NCI-H2196 treated with DMSO at 0.1 percent for 48 hours (cell line): Measurements from ENCODE around the gene LDAH.
A peak's percentile ranks its signal among the peaks of the same experiment; 100 is the strongest.

Source experiments
- DNase-seq: peaks from one replicate; lab custom pipeline; 2025; ENCODE audit not compliant: unreplicated experiment; lab: John Stamatoyannopoulos, UW

LDAH gene

DNA sequence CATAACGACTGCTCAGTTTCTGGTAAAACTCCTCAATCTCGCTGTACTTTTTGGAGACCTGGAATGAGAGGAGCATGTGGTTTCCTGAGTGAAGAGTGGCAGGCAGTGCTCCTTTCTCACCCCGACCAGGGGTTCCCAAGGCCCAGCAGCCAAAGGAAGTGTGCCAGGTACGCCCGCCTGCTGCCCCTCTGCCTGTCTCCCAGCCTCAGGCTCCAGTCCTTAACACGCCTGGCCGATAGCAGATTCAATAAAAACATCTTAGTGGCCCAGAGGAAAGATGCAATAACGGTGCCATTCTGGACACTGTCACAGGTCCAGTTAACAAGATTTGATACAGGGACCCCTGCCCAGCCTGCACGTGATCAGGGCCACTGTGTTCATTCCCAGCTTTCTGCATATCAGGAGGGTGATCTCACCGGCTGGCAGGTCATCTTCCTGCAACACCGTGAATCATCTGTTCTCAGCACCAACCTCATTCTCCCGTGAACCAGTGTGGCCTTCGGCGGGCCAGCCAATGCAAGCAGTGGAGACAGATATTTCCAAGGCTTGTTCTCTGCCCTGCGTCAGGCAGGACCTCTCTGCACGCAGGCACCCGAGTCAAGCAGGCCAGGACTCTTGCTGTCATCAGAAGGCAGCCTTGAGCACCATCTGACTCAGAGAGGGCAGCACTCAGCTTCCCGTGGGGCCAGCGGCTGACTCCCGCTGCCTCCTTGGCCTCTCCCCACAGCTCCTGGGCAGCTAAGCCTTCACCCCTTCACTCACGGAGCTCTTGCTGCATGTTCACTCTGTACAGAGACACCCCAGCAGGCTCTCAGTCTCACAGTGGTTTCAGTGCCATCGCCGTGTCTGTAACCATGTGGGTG, 181.5 kb downstream of the LDAH start:
- DNase-seq = no peak

DNA sequence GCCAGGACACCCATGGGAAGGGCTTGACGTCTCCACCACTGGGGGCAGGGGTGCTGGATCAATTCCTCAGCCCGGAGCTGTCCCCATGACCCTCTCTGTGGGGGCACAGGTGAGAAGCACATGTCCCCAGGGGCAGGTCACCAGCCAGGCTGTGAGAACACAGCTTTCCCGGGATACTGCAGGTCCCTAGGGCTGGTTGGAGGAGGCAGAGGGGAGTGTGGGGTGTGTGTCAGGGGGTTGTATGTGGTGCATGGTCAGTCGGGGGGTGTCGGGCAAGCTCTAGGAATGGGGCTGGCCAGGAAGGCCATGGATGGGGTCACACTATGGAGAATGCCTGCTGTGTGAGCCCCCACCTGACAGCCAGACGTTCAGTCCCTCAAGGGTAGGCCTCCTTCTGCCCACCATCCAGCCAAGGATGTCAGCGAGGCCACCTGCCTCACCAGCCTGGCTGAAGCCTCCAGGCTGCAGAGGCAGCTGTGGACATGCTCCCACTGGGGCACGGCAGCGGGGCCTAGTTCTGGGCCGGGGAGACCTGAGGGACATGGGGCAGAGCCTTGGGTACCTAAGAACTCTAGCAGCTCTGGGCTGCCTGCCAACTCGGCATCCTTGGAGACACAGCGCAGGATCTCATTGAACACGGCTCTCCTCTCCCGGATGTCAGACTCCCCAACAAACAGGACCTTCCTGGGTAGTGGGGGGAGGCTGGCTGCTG, 182.3 kb downstream of the LDAH start:
- DNase-seq = no peak

DNA sequence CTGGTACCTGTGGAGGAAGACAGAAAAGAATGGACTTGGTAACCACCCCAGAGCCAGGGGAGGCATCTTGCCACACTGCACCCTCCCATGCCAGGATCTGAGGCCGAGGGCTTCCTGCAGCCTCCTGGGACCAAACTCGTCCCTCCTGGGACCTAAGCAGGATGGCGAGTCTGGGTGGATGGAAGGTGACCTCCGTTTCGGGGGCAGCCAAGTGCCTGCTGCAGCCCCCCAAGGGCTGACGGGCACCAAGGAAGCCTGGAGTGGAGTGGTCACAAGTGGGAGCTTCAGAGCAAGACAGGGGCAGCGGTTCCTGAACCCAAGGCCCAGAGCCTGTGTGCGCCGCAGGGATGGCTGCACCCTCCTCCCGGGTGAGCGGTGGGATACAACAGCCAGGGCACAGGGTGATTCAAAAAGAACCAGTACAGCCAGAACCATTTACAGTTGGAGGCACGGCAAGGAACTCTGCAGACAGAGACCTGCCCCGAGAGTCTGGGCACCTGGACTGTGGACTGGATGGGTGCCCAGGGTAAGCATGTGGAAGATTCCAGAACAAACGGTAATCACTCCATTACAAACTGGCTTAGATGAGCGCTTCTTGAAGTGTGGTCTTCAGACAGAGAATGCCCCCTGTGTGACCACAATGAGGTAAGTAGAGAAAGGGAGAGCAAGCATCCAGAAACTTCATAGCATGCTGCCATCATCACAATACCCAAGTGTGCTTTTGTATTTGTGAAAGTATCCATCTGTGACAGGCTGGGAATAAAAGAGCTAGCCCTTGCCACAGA, 184.1 kb downstream of the LDAH start:
- no peak for DNase-seq

DNA sequence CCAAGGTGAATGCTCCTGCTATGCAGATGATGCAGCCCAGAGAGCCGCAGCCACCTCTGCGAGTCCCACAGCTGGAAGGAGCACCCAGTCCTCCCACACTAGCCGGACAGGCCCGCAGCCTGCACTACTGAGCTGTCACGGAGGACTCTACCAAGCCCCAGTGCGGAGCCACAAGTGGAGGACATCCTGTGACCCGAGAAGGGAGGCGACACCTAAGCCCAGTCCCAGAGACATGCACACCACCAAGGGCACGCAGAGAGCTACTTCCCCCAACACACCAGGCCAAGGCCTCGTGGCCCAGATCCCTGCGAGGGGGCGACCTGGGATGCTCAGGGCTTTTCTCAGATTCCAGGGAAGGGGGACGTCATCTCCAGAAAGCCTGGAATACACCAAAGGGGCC, 184.9 kb downstream of the LDAH start:
- DNase-seq = no peak

DNA sequence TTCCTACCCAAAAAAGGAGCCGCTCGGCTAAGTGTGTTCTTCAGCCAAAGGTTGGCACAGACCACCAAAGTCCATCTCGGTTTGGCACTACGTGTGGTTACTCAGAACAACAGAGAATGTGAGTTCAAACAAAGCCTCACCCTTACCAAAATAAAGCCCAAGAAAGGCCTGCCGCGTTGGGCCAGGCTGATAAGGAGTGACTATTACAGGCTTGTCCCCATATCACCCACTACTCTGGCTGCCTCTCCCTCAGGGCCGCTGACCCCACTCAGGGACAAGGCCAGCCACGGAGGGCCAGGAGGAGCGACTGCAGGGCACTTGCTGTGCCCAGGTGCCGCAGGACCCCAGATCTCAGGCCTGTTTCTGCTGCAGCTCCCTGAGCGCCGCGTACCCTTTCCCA, 185.8 kb downstream of the LDAH start:
- no peak for DNase-seq

DNA sequence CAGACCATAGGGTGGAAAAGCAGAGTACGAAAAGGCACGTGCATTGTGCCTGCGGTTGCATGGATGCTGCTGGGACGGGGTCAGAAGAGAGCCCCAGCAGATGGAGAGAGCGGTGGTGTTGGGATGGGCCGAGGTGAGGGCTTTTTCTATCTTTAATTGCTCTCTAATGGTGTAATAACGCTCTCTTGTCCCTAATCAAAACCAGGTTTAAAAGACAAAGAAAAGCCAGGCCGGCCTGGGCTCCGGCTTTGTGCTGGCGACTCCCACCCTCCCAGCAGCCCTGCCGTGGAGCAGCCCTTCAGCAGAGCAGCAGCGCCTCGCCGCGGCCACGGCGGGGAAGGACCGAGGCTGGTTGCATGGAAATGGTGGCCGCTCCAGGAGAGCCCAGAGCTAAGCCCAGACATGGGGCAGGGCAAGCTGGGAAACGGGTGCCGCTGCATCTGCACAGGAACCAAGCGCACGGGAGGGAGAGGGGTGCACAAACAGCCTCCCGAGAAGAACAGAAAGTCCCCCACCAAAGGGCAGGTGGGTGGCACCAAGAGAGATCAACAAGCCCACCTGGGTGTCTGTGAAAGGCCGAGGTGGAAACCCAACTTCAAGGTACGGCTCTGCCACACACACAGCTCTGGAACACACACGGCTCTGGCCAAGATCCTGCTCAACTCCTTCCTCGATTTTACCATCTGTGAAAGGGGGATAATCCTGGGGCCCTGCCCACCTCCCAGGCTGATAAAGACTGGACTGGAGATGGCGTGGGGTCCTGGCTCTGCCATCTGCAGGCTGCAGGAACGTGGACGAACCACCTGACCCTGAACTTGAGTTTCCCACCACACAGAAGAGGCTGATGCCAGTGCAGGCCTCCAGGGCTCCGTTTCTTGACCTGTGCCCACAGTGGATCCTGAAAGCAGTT, 187.0 kb downstream of the LDAH start:
- DNase-seq = peak; percentile 68

DNA sequence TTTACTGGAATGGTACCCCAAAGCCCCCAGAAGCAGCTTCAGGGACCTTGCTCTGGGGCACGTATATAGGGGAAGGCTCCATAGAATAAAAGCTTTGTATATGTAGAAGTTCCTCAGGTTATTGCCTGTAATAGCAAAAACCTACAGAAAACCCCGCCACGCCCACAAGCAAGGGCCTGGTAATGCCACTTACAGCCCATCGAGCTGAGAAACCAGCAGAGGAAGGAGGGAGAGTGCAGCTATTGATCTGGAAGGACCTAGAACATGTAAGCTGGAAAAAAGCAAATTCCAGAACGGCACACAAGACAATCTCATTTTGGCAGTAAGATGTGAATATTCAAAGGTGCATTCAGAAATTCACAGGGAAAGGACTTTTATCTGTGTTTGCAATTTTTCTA, 187.8 kb downstream of the LDAH start:
- DNase-seq = no peak

DNA sequence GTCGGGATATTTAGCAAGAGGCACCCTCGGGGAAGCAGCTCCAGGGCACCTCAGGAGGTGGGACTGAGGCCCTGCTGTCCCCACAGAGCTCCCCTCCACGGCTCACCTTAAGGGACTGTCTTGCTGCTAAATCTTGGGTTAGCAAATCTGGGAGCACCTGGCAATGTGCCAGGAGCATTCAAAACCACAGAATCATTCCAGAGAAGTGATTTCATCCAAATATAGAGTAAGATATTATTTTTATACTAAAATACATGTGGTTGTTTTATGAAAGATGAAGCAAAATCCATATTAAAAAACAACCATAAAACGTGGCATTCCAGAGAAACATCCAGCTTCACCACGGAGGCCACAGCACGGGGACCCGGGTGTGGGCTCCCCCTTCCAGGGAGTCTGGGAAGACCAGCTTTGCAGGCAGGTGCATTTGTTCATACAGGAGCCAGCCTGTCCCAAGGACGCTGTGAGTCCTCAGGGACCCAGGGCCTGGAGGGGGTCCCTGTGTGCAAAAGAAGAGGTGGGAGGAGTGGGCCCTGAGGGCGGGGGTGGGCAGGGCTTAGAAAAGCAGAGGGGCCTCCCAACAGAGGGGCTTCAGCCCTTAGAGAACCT, 188.3 kb downstream of the LDAH start:
- DNase-seq = no peak
